ENCODE results near the gene LRWD1.

DNA sequence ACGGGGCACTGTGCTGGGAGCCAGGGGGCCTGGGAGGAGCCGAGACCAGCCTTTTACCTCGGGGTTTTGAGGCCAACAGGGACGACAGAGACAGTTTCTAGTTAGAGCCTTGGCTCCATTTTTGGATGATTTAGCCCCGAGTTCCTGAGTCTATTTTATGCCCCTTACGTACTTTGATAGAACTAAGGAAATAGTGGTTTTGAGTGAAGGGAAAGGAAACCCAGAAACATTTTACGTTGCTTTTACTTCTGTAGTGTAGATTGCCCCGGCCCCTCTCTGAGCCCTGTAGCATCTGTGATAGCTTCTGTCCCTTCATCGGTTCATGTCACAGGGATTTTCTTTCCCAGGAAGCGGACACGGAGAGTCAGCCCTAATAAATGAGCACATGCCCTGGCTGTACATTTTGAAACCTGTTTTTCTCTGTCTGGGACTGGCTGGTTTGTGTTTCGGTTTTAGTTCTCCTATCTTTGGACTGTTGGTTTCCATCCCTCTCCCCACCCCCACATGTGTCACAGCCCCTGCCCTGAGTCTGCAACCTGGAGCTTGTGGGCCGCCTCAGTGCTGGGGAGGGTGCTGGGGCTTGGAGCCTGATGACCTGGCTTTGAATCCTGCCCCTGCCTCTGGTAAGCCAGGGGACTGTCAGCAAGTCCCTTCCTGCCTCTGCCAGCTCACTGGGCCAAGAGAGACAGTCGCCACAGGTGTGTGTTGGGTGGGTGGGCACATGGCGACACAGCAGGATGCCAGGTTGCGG, 38.3 kb upstream of the LRWD1 start:
- TF ChIP-seq, protein P1, sequence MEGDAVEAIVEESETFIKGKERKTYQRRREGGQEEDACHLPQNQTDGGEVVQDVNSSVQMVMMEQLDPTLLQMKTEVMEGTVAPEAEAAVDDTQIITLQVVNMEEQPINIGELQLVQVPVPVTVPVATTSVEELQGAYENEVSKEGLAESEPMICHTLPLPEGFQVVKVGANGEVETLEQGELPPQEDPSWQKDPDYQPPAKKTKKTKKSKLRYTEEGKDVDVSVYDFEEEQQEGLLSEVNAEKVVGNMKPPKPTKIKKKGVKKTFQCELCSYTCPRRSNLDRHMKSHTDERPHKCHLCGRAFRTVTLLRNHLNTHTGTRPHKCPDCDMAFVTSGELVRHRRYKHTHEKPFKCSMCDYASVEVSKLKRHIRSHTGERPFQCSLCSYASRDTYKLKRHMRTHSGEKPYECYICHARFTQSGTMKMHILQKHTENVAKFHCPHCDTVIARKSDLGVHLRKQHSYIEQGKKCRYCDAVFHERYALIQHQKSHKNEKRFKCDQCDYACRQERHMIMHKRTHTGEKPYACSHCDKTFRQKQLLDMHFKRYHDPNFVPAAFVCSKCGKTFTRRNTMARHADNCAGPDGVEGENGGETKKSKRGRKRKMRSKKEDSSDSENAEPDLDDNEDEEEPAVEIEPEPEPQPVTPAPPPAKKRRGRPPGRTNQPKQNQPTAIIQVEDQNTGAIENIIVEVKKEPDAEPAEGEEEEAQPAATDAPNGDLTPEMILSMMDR (IDR thresholded peaks at IDR 0.05), result no peak
- TF ChIP-seq POLR2A (IDR thresholded peaks at IDR 0.05; ENCODE audit: low read length), result no peak
- TF ChIP-seq MYC (IDR thresholded peaks at IDR 0.05; ENCODE audit: borderline replicate concordance, low read length), result no peak
- TF ChIP-seq, protein P2, sequence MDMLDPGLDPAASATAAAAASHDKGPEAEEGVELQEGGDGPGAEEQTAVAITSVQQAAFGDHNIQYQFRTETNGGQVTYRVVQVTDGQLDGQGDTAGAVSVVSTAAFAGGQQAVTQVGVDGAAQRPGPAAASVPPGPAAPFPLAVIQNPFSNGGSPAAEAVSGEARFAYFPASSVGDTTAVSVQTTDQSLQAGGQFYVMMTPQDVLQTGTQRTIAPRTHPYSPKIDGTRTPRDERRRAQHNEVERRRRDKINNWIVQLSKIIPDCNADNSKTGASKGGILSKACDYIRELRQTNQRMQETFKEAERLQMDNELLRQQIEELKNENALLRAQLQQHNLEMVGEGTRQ (IDR thresholded peaks at IDR 0.05), result no peak
- TF ChIP-seq, protein P3, sequence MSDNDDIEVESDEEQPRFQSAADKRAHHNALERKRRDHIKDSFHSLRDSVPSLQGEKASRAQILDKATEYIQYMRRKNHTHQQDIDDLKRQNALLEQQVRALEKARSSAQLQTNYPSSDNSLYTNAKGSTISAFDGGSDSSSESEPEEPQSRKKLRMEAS (IDR thresholded peaks at IDR 0.05), result no peak
- TF ChIP-seq, protein P4, sequence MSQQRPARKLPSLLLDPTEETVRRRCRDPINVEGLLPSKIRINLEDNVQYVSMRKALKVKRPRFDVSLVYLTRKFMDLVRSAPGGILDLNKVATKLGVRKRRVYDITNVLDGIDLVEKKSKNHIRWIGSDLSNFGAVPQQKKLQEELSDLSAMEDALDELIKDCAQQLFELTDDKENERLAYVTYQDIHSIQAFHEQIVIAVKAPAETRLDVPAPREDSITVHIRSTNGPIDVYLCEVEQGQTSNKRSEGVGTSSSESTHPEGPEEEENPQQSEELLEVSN (IDR thresholded peaks at IDR 0.05; ENCODE audit: borderline replicate concordance, low read depth), result no peak
- no peak for TF ChIP-seq CEBPB (IDR thresholded peaks at IDR 0.05)
- no peak for TF ChIP-seq MAFK (IDR thresholded peaks at IDR 0.05; ENCODE audit: partially characterized antibody)
- no peak for TF ChIP-seq CHD2 (IDR thresholded peaks at IDR 0.05; ENCODE audit: low read length, partially characterized antibody)
- TF ChIP-seq NR3C1 (IDR thresholded peaks at IDR 0.05), result no peak
- no peak for TF ChIP-seq CHD4 (IDR thresholded peaks at IDR 0.05; ENCODE audit: borderline replicate concordance)
